Epidermal melanocyte (primary cell): ENCODE data around the gene GIGYF1.
"Not testable (repeated sequence)": the region's sequence is repeated elsewhere in the genome, so short reads cannot be mapped to it uniquely, and the experiment has no call there.

Experiments used
- DNase-seq: peaks from one replicate; pipeline ENCODE4 v3.0.0; 2011; ENCODE audit warnings: low spot score; ENCODE audit not compliant: insufficient read length

GIGYF1 gene

DNA sequence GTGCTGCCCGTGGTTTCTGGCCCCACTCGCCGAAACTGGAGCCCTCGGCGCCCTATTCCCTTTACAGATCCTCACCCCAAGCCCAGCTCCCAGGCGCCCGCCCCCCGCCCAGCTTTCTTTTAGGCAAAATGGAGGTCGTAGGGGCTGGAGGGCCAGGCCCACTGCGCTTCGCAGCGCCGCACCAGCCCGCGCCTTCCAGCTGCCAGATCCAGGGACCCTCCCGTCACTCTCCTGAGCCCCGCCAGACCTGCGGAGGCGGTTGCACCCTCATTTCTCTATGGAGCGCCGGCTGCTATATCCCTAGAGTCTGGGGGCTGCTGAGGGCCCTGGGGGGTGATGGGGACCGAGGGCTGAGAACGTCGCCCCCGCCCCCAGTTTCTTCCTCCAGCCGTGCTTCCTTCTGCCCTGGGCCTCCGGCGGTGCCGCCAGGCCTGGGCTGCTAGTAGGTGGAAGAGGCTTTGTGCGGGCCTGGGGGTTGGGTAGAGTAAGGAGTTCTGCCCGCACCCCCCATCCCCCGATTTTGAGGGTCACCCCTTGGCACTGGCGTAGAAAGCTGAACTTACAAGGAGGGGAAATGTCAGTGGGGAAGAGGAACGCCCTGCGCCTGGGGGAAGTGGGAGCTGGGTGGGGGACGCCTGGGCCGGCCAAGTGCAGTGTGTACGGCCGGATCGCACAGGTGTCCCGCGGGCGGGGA lies 19.5 kb downstream of the GIGYF1 start:
- no peak for DNase-seq

- DNase-seq = no peak
Observed at GRCh38 chr7:100673942-100674410, 20.1 kb downstream of the GIGYF1 start.

GRCh38 chr7:100673302-100673941 lies 20.6 kb downstream of the GIGYF1 start, which contains the start of gene GNB2:
TSS of gene GNB2 (plus strand) at chr7:100673740. CDS start at chr7:100676266, 2,526 bp downstream.
- peak; percentile 96 for DNase-seq

GRCh38 chr7:100671353-100672327 lies 22.4 kb downstream of the GIGYF1 start:
- DNase-seq = no peak

- DNase-seq = no peak
Observed at GRCh38 chr7:100670074-100670473, 24.0 kb downstream of the GIGYF1 start.

- not testable (repeated sequence) for DNase-seq
Observed at GRCh38 chr7:100669106-100669505, 24.9 kb downstream of the GIGYF1 start.

- DNase-seq = no peak
Observed at GRCh38 chr7:100668069-100668449, 26.0 kb downstream of the GIGYF1 start.

DNA sequence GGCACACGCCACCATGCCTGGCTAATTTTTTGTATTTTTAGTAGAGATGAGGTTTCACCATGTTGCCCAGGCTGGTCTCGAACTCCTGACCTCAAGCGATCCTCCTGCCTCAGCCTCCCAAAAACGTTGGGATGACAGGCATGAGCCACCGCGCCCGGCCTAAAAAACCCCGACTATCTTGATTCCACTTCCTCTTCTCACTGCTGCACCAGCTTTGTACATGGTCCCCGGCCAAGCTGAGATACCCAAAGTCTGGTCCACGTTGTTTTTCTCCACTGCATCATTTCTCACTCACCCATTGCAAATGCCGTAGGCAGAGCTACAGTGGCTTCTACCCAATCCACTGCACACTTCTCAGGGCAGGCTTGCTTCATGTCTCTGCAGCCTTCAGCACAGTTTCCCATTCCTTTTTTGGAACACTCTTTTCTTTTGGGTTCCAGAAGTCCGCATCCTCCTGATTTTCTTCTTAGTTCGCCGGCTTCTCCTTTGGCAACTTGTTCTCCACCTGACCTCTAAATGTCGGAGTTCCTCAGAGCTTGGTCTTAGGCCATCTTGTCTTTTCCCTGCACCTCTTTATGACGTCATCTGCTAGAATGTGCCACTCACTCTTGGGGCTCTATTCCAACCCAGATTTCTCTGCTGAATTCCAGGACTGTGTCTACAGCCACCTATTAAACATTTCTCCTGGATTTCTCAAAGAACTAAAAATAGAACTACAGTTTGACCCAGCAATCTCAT lies 26.6 kb downstream of the GIGYF1 start:
- DNase-seq = no peak

- no peak for DNase-seq
Observed at GRCh38 chr7:100665168-100665726, 28.8 kb downstream of the GIGYF1 start.

DNA sequence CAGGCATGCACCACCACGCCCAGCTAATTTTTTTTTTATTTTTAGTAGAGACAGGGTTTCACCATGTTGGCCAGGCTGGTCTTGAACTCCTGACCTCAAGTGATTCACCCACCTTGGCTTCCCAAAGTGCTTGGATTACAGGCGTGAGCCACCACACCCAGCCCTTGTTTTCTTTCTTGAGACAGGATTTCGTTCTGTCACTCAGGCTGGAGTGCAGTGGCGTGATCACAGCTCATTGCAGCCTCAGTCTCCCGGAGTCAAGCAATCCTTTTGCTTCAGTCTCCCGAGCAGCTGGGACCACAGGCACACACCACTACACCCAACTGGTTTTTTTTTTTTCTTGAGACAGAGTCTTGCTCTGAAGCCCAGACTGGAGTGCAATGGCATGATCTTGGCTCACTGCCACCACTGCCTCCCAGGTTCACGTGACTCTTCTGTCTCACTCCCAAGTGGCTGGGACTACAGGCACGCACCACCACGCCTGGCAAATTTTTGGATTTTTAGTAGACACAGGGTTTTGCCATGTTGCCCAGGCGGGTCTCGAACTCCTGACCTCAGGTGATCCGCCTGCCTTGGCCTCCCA lies 31.8 kb downstream of the GIGYF1 start:
- not testable (repeated sequence) for DNase-seq

DNA sequence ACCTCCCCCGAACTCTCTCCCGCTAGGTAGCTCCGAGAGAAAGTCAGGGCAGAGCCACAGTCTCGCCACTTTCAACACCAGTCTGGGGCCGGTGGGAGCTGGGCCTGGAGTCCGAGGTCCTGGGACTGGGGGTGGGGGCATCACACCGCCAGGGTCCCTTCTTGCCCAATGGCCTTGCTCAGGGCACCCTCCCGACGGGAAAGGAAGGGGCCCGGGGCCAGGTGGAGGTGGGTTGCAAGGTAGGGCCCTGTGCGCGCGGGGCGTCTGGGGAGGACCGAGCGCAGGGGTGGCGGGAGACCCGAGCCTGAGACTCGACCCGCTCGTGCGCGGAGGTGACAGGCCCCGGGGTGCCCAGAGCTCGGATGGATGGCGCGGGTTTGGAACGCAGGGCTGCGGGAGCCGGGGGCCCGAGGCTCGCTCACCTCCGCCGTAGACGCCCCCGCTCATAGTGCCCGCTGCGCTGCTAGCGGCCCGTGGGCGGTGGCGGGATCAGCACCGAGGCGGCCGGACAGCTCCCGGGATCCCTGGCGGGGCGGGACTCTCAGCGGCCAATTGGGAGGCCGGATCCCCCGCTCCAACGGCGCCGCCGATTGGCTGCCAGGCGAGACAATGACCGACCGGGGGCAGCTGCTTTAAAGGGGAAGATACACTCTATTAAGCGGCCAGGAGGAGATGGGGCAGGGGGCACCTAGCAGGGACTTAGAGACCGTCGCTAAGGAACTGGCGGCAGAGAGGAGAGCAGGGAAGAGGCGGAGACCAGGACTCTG lies 38.0 kb downstream of the GIGYF1 start, which contains the start of gene ACTL6B:
ACTL6B (minus strand) TSS at position 541 of the 767 bp plus-strand sequence; CDS start at position 447, 94 bp downstream.
- DNase-seq = peak; percentile 82

DNA sequence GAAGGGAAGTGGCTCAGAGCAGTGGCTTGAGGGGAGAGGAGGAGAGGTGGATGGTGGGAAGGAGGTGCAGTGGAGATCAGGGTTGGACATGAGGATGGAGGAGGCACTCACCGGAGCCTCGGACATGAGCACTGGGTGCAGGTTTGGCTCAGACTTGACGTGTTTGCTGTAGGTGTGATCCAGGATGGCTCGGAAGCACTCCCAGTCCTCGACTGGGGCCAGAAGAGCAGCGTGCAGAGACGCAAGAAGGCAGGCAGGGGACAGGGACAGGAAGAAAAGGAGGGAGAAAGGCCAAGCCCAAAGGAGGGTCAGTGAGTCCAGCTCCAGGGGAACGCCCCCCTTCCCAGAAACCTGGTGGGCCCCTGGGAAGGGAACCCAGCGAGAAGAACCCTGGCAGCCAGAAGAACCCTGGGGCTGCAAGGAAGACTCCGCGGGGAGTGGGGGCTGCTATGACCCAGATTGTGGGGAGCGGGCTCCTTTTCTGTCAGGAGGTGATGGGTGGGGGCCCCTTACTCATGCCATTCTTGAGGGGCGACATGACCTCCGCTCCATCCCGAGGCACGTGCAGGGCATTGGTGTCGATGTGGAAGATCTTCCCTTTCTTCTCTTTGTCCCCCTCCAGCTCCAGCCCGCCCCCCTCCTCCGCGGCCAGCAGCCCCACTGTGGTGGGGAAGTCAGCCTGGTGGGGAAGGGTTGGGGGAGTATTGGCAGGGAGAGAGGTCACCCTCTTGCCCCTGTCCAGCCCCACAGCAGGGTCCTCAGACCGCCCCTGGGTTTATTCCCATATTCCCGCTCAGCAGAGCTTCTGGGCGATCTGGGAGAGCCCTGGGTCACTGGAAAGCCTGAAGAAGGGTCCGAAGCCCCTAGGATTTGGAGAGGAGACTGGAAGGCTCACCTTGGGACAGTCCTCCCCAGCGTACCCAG lies 38.9 kb downstream of the GIGYF1 start:
- no peak for DNase-seq

- no peak for DNase-seq
Observed at GRCh38 chr7:100649826-100650565, 44.1 kb downstream of the GIGYF1 start.

GRCh38 chr7:100642534-100642907 lies 51.5 kb downstream of the GIGYF1 start:
- DNase-seq = no peak

DNA sequence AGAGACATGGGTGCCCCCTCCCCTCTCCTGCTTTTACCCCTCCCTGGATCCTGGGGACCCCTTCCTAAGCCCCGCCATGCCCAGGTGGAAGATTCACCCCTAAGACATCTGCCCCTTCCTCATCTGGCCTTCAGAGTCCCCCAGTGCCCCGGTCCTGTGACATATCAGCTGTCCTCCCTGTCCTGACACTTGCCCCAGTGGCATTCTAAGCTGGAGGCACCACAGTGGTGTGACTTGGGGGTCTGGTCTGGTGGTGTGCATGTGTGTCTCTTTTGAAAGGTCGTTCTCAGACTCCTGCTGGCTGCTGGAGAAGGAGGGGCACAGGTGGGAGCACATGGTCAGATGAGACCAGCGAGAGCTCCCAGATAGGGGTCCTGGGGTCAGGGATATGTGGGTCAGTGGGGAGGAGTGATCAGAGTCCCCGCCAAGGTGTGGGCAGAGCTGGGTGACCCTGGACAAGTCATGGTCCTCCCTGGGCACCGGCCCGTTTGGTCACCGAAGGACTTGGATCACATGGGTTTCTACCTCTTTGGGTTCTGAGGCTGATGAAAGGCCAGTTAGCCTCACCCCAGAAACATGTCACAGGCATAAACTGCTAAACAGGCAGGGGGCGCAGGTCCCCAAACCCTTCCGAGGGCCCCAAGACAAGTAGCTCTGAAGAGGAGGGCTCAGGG lies 52.1 kb downstream of the GIGYF1 start:
- no peak for DNase-seq

DNA sequence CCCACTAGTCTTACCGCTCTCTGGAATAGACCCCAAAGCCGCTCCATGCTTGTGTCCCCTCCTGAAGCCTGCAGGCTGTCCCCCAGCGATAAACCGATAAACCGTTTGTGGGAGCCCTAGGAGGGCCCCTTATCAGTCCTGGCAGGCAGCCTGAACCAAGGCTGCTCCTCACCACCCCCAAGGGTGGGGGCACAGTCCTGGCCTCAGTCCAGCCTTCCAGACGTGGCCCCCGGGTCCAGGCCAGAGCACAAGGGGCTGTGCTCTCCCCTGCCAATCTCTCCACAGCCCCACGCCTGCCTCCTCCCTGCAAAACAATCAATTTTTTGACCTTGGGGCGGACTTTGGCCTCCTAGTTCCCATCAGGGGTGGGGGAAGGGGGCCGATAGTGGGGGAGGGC lies 52.6 kb downstream of the GIGYF1 start, which contains the start of gene TFR2:
TFR2 (minus strand) TSS at position 90 of the 397 bp plus-strand sequence; CDS start at position 47, 43 bp downstream.
- no peak for DNase-seq
